Upper lobe of right lung (tissue), 1 donor: ENCODE results near the gene NPW. TPM values are rescaled to one million over a fixed set of nuclear protein-coding genes. Genes with fewer than 3 reads are reported as not detected.

ENCODE experiments used
- ATAC-seq: fragments of 200-7000 bp; cut with Tn5 transposase; one replicate; pipeline ENCODE4 v1.9.1; 2020; ENCODE audit warnings: mild to moderate bottlenecking, moderate library complexity
- DNase-seq: peaks from one replicate; pipeline ENCODE4 v3.0.0-alpha.2; 2020
- H3K27ac ChIP-seq: fragments of 200-600 bp; one replicate; pipeline ENCODE4 v1.8.0; 2022
- H3K27me3 ChIP-seq: fragments of 200-600 bp; one replicate; pipeline ENCODE4 v1.8.0; 2022; ENCODE audit warnings: mild to moderate bottlenecking
- H3K36me3 ChIP-seq: fragments of 200-600 bp; one replicate; pipeline ENCODE4 v1.8.0; 2022
- H3K4me1 ChIP-seq: fragments of 200-600 bp; one replicate; pipeline ENCODE4 v1.8.0; 2022
- H3K4me3 ChIP-seq: fragments of 200-600 bp; one replicate; pipeline ENCODE4 v1.8.0; 2022; ENCODE audit warnings: mild to moderate bottlenecking
- H3K9me3 ChIP-seq: fragments of 200-600 bp; one replicate; pipeline ENCODE4 v1.8.0; 2022
- CTCF ChIP-seq: fragments of 200-600 bp; IDR thresholded peaks from one replicate; pipeline ENCODE4 v1.8.0; 2022; ENCODE audit warnings: antibody characterized with exemption
- intact Hi-C: fragments of 100-400 bp; cut with DNase I; formaldehyde crosslinking; loops from one replicate; pipeline ENCODE4 v1.11.0; 2022
- total RNA-seq: library from RNA; stranded (reverse); fragmentation: NEBNext Ultra II Directional; extraction: Animal tissue kit (Norgen Biotek cat#: 25700); gene quantifications from one replicate; pipeline ENCODE4 v1.2.1, GENCODE V29; 2021
- donor health status: DM: no; HTN: yes; CAD: no; lungs with severe emphysema.

NPW gene
- total RNA-seq, 1 donor from 2014 or later, result not detected

GRCh38 chr16:2002406-2003230 is 17.0 kb upstream of the NPW start:
- no peak for TF ChIP-seq CTCF
- Histone ChIP-seq H3K36me3 (peaks cover 59% of the 10 kb centered on the region), H3K27me3 (no peaks in the 10 kb centered on the region), H3K4me1 (peaks cover 46% of the 10 kb centered on the region), H3K27ac (no peak overlapping the region), H3K9me3 (no peaks in the 10 kb centered on the region), H3K4me3 (no peak overlapping the region)
- DNase-seq, result no peak
- ATAC-seq, result no peak
- intact Hi-C loops, result no loop called here

GRCh38 chr16:2003231-2003826 is 16.3 kb upstream of the NPW start:
- H3K27me3 ChIP-seq, result no peaks in the 10 kb centered on the region
- DNase-seq (no peak), ATAC-seq (no peak)
- H3K4me1 ChIP-seq, result peaks cover 48% of the 10 kb centered on the region
- intact Hi-C loops, result no loop called here
- TF ChIP-seq CTCF, result no peak
- H3K36me3 ChIP-seq, result peaks cover 51% of the 10 kb centered on the region
- H3K4me3 ChIP-seq, result no peak overlapping the region
- H3K27ac ChIP-seq, result no peak overlapping the region
- H3K9me3 ChIP-seq, result no peaks in the 10 kb centered on the region

- Histone ChIP-seq H3K27ac (no peak overlapping the region), H3K4me3 (no peak overlapping the region), H3K4me1 (peaks cover 52% of the 10 kb centered on the region), H3K27me3 (no peaks in the 10 kb centered on the region), H3K9me3 (no peaks in the 10 kb centered on the region), H3K36me3 (peaks cover 44% of the 10 kb centered on the region)
- intact Hi-C loops, result no loop called here
- peak; percentile 94 for TF ChIP-seq CTCF
- ATAC-seq, result peak; percentile 90
- DNase-seq, result peak; percentile 95
Measured at GRCh38 chr16:2003827-2004641, 15.6 kb upstream of the NPW start.

GRCh38 chr16:2004795-2005517 is 14.6 kb upstream of the NPW start:
- intact Hi-C loops, result no loop called here
- peaks cover 52% of the 10 kb centered on the region for H3K4me1 ChIP-seq
- no peak overlapping the region for H3K4me3 ChIP-seq
- no peak for DNase-seq
- H3K9me3 ChIP-seq, result no peaks in the 10 kb centered on the region
- H3K27me3 ChIP-seq, result no peaks in the 10 kb centered on the region
- TF ChIP-seq CTCF, result no peak
- H3K36me3 ChIP-seq, result peaks cover 35% of the 10 kb centered on the region
- H3K27ac ChIP-seq, result no peak overlapping the region
- ATAC-seq, result no peak

GRCh38 chr16:2005646-2006045 is 13.9 kb upstream of the NPW start:
- ATAC-seq (no peak), DNase-seq (peak; percentile 74)
- H3K27me3 ChIP-seq, result no peaks in the 10 kb centered on the region
- H3K36me3 ChIP-seq, result peaks cover 28% of the 10 kb centered on the region
- no peak overlapping the region for H3K27ac ChIP-seq
- intact Hi-C loops, result no loop called here
- H3K9me3 ChIP-seq, result no peaks in the 10 kb centered on the region
- H3K4me3 ChIP-seq, result no peak overlapping the region
- H3K4me1 ChIP-seq, result peaks cover 59% of the 10 kb centered on the region
- peak; percentile 26 for TF ChIP-seq CTCF
